PFSK-1 (cell line): ENCODE results near the gene LINGO4.

Experiments
- POLR2AphosphoS5 ChIP-seq: IDR thresholded peaks from 2 replicates; pipeline ENCODE4 v1.6.1; 2012; ENCODE audit warnings: low read depth, mild to moderate bottlenecking, control low read depth, low read length, moderate library complexity
- TAF1 ChIP-seq: IDR thresholded peaks from 2 replicates; pipeline ENCODE4 v1.6.1; 2012; ENCODE audit warnings: low read length, control low read depth, borderline replicate concordance; ENCODE audit not compliant: insufficient read depth

- TF ChIP-seq POLR2AphosphoS5 (no peak), TAF1 (no peak)
These were observed 48.3 kb upstream of the LINGO4 start, which contains the start of gene THEM5 for GRCh38 chr1:151853411-151853943.
